Cerebellar nuclear complex (tissue), 1 donor: Measurements from ENCODE around the gene ETS2.

ENCODE experiments used
- DNase-seq, 2 experiments: peaks; one replicate each; lab custom pipeline; 2025; lab: John Stamatoyannopoulos, UW

ETS2 gene

GRCh38 chr21:38777531-38777930 lies 28.2 kb upstream of the ETS2 start:
- no peak for DNase-seq

GRCh38 chr21:38780879-38781278 lies 24.9 kb upstream of the ETS2 start:
- DNase-seq = no peak

DNA sequence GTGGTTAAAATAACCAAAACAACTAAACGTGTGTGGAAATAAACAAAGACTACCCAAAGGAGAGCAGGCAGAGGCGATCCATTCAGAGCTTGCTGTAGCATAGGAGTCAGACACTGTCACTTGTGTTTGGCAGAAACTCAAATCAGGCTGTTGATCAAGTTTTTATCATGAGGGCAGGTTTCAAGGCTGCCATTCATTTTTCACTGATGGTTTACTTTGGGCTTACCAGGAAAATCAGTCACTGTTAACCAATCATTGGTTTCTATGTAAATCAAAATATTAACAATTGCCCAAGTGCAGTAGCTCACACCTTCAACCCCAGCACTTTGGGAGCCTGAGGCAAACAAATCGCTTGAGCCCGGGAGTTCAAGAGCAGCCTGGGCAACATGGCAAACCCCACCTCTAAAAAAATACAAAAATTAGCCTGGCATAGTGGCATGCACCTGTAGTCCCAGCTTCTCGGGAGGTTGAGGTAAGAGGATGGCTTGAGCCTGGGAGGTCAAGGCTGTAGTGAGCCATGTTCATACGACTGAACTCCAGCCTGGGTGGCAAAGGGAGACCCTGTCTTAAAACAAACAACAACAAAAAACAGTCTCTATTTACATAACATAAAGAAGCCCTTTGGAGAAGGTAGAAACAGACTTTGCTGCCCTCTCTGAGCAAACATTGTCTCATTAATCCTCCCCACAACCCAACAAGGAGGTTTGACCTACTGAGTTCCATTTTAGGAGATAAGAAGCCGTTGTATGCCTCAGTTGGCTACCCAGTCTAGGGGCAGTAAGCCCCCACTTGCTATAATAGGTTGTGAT lies 21.1 kb upstream of the ETS2 start:
- no peak for DNase-seq

GRCh38 chr21:38785483-38785882 lies 20.2 kb upstream of the ETS2 start:
- DNase-seq = no peak

DNA sequence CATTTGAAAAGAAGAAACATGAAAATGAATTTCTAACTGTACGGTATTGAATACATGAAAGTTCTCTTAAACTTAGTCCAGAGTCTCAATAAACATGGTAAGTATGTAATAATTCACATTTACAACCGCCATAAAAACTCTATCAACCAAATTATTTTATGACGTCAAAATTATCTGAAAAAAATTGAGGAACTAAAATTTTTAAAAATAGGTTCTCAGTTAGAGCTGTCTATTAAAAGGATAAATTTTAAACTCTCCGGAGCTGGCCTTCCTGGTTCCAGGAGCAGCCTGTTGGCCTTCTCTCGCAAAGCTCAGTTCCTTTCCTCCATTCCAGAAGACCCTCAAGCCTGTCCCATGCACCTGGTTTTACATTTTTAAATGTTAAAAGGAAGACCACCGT lies 18.7 kb upstream of the ETS2 start:
- no peak for DNase-seq

DNA sequence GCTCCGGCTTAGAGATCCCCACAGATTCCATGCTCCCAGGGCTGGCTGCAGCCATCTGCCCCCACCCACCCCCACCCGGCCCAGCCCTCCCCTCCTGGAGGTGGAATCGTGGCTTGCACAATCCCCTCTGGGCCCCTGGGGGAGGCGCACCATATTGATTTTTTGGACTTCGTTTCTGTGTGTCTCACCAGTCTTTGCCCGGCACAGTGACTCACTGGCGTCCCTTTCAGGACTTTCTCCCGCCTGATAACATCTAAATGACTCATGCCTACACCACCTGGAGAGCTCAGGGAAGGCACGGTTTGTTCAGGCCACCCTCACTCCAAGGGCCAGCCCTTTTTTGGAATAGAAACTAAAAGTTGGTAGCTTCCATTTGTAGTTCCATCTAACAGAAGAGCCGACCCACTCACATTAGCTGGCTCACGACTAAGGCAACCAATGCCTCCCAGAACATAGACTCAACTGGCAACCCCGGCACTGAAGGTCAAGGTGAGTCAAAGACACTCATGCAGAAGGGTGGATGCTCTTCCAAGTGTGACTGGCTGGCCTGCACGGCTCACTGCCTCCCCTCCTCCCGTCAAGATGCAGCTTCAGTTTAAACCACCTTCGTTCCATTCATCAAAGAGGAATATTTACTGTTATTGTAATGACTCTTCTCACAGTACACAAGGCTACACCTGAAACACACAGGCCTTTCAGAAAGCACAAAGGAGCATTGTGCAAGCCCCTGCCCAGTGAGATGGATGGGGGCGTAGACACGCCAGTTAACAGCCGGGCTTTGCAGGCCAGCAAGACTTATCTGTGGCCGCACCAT lies 18.1 kb upstream of the ETS2 start:
- DNase-seq = no peak

DNA sequence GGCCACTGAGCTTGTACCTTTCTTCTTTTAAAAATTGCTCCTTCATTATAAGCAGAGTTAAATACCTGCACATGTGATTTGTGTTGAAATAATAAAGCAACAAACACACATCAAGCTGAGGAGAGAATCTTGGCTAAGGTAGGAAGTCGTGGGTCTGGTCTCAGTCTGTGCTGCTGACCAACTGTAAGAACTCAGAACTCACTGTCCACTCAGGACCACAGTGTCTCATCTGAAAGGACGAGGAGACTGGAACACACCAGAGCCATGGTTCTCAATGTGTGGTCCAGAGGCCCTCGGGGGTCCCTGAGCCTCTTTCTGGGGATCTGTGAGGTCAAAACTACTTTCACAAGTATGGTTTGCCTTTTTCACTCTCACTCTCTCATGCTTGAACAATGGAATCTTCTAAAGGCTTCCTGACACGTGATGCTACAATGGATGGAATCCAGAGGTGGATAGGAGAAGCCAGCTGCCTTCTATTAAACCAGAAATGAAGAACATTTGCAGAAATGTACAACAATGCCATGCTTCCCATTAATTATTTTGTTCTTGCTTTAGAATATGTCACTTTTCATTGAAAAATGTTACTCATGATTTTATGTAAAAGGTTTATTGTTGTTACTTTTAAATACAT lies 17.3 kb upstream of the ETS2 start:
- no peak for DNase-seq

- no peak for DNase-seq
Observed at GRCh38 chr21:38789275-38789674, 16.5 kb upstream of the ETS2 start.

DNA sequence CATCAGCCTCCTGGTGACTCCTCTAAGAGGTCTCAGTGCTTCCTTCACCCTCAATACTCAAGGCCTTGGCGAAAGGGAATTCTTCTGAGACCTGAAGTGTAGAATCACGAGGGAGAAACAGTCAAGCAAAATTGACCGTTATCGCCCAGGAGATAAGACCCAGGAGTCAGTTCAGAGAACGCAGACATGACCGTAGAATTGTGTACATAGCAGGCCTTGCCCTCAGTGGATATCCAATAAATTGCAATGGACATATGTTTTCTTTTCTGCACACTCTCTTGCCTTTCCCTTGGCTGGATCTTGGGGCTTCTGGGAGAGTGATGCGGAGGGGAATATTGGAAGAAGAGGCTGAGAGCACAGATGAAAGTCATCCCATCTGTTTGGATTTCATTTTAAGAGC lies 15.7 kb upstream of the ETS2 start:
- DNase-seq = no peak

GRCh38 chr21:38790961-38791360 lies 14.8 kb upstream of the ETS2 start:
- DNase-seq = no peak

DNA sequence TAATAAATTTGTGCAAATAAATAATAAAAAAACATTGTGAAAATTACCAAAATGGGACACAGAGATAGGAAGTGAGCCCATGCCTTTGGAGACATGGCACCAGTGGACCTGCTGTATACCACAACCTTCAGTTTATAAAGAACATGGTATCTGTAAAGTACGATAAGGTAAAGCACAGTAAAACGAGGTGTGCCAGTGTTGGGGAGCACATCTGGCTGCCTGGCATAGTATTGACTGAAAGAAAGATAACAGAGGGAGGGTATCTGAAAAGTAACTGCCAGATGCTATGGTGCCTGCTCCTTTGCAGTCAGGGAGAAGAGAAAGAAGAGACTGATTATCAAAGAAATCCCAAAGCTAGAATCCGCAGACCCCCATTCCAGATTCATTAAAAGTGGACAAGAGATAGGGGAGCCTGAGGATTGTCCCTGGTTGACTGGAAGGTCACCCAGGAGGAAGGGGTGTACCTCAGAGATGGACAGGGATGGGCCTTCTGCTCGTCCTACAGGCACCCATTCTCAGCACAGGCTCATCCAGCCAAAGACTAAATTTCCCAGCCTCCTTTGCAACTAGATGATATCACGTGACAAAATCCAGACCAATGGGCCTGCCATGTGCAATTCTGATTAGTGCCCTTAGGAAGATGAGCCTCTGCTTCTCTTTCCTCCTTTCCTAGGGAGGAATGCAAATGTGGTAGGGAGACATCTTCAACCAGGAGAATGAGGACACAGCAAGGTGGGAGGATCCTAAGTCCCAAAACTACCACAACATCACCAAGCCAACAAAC lies 12.9 kb upstream of the ETS2 start:
- DNase-seq = no peak

- no peak for DNase-seq
Observed at GRCh38 chr21:38793926-38794713, 11.6 kb upstream of the ETS2 start.

DNA sequence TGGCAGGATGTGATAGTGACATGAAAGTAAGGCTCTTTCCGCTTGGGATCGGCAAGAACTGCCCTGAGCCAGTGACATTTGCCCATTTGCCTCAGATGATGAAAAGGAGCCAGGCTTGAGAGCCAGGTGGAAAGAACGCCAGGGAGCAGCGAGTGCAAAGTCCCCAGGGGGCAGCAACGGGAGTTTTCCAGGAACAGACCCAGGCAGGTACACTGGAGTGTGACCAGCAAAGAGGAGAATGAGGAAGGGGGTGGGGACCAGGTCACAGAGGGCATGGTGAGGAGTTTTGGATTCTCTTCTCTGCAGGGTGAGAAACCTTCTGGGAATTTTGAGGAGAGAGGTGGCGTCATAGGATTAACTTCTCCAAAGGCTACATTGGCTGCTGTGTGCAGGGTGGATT lies 10.8 kb upstream of the ETS2 start:
- DNase-seq = no peak

DNA sequence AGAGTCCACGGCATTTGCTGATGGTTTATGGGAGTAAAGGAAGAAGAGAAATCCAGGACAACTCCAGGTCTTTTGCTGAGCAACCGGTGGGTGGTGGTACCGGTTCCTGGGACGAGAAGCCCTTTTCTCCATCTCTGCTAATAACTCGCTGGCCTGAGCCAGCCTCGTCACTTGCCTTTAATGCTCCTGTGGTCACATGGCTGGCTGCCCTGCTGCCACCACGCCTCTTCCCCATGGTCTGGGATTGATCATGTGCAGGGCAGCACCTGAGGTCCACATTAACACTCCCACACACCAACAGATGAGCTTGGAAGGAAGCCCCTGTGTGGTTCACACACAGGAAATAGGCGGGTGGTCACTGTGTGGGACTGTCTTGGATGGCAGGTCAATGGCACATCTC lies 10.3 kb upstream of the ETS2 start:
- no peak for DNase-seq

GRCh38 chr21:38796424-38796823 lies 9.3 kb upstream of the ETS2 start:
- no peak for DNase-seq

GRCh38 chr21:38797470-38797869 lies 8.3 kb upstream of the ETS2 start:
- DNase-seq = no peak

GRCh38 chr21:38798081-38798480 lies 7.6 kb upstream of the ETS2 start:
- no peak for DNase-seq

- no peak for DNase-seq
Observed at GRCh38 chr21:38798481-38798882, 7.2 kb upstream of the ETS2 start.

DNA sequence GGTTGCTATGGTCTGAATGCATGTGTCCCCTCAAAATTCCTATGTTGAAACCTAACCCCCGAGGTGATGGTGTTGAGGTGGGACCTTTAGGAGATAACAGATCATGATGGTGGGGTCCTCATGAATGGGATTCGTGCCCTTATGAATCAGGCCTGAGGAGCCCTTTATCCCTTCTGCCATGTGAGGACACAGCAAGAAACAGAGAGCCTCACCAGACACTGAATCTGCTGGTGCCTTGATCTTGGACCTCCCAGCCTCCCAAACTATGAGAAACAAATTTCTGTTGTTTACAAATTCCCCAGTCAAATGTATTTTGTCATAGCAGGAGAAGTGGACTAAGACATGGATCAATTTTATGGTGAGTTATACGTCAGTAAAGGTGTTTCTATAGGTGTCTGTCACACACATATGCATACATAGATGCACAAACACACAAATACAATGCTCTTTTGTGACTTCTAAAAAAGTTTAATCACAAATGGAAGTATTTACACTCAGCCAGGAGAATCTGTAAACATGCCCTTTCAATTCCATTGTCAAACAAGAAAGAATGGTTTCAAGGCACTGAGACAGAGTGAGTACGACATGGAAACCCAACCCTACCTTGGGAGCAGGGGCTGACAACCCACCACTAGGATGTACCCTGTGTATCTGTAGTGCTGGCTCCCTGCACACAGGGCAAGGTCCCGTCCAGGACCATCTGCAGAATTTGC lies 5.5 kb upstream of the ETS2 start:
- DNase-seq = no peak

DNA sequence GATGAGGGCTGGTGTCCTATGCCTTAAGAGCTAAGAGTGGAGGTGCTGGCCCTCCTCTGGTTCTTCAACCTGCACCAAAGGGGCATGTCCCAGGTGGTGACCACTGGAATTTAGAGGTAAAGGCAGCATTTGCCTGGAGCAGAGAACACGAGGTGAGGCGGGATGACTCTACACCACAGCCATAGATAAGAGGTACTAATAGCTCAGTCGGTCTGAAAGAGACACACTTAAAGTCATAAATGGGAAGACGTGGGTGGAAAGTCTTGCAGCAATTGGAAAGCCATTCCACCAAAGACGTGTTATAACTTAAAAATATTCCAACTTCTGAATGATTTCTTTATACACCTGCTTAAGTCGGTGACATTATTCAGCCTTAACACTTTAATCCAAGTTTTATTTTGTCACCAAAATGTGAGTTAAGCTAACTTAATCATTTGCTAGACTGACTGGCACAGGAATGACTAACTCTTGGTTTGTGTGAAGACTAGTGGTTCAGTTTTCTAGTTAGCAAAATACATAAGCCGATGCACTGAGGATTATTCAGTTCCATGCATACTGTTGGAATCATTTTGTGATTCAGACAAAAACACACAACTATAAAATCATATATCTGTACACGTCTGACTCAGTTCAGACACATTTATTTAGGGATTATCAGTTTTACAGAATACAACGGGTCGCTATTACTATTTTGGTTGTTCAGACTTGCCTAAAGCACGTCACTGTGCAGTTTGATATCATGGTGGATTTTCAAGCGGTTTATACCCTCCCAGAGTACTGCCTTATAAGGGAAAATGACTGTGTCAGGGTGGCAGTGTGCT lies 4.6 kb upstream of the ETS2 start:
- DNase-seq = no peak
